Neural cell (in vitro differentiated cells): ENCODE measurements around the gene S1PR4. TPM values are rescaled to one million over a fixed set of nuclear protein-coding genes. Genes with fewer than 3 reads are reported as not detected.
"Not testable (repeated sequence)": the region's sequence is repeated elsewhere in the genome, so short reads cannot be mapped to it uniquely, and the experiment has no call there.

ENCODE experiments used
- H2AFZ ChIP-seq: fragments of 200-600, 300-800 bp; sonication (generic), shearing (Covaris generic); 2 replicates; pipeline ENCODE4 v1.6.0; 2014; ENCODE audit warnings: low read depth, mild to moderate bottlenecking, antibody characterized with exemption, low read length, moderate library complexity
- H3F3A ChIP-seq: fragments of 200-600 bp; shearing (Covaris generic); 2 replicates; pipeline ENCODE4 v1.6.1; 2016; ENCODE audit warnings: mild to moderate bottlenecking, moderate library complexity, mixed read lengths, antibody characterized with exemption, low read length; ENCODE audit not compliant: insufficient read depth, poor library complexity, severe bottlenecking
- H3K27ac ChIP-seq: fragments of 200-600, 300-800 bp; sonication (generic), shearing (Covaris generic); 2 replicates; pipeline ENCODE4 v1.5.1; 2014; ENCODE audit warnings: mild to moderate bottlenecking, low read length, moderate library complexity
- H3K27me3 ChIP-seq: fragments of 300-800, 200-600 bp; sonication (generic), shearing (Covaris generic); 2 replicates; pipeline ENCODE4 v1.6.0; 2014; ENCODE audit warnings: mild to moderate bottlenecking, low read depth, low read length, moderate library complexity; ENCODE audit not compliant: insufficient read depth
- H3K36me3 ChIP-seq: fragments of 300-800, 200-600 bp; sonication (generic), shearing (Covaris generic); 2 replicates; pipeline ENCODE4 v1.5.1; 2014; ENCODE audit warnings: mild to moderate bottlenecking, antibody characterized with exemption, low read length, moderate library complexity; ENCODE audit not compliant: insufficient read depth
- H3K4me2 ChIP-seq: fragments of 300-800, 200-600 bp; sonication (generic), shearing (Covaris generic); 2 replicates; pipeline ENCODE4 v1.6.0; 2014; ENCODE audit warnings: mild to moderate bottlenecking, low read length
- H3K4me3 ChIP-seq: fragments of 300-800, 200-600 bp; sonication (generic), shearing (Covaris generic); 2 replicates; pipeline ENCODE4 v1.5.1; 2014; ENCODE audit warnings: mild to moderate bottlenecking, low read length, moderate library complexity
- H3K79me2 ChIP-seq: fragments of 200-600 bp; shearing (Covaris generic); replicated peaks from 2 replicates; pipeline ENCODE4 v1.6.0; 2014; ENCODE audit warnings: mild to moderate bottlenecking, low read length, moderate library complexity; ENCODE audit not compliant: insufficient read depth
- H3K9ac ChIP-seq: fragments of 300-800, 200-600 bp; sonication (generic), shearing (Covaris generic); 2 replicates; pipeline ENCODE4 v1.6.1; 2016; ENCODE audit warnings: mild to moderate bottlenecking, low read length, mixed read lengths
- H3K9me2 ChIP-seq: fragments of 200-600 bp; shearing (Covaris generic); 2 replicates; pipeline ENCODE4 v1.6.1; 2016; ENCODE audit warnings: mild to moderate bottlenecking, low read length, mixed read lengths; ENCODE audit not compliant: insufficient read depth
- H3K9me3 ChIP-seq: fragments of 200-600, 300-800 bp; sonication (generic), shearing (Covaris generic); 2 replicates; pipeline ENCODE4 v1.6.1; 2016; ENCODE audit warnings: mild to moderate bottlenecking, mixed run types, low read length, moderate library complexity, mixed read lengths
- H4K20me1 ChIP-seq: fragments of 200-600 bp; shearing (Covaris generic); 2 replicates; pipeline ENCODE4 v1.6.1; 2016; ENCODE audit warnings: mild to moderate bottlenecking, mixed run types; ENCODE audit not compliant: insufficient read depth
- EP300 ChIP-seq: fragments of 450-650 bp; conservative IDR thresholded peaks from 2 replicates; pipeline ENCODE4 v1.6.1; 2014; ENCODE audit warnings: antibody characterized with exemption, mild to moderate bottlenecking, moderate library complexity; ENCODE audit not compliant: poor library complexity, severe bottlenecking
- EZH2 ChIP-seq: fragments of 200-600, 300-800 bp; shearing (Covaris generic), sonication (generic); IDR thresholded peaks from 2 replicates; pipeline ENCODE4 v1.6.1; 2014; ENCODE audit warnings: antibody characterized with exemption, low read length, borderline replicate concordance, mild to moderate bottlenecking; ENCODE audit not compliant: insufficient read depth, poor library complexity, severe bottlenecking
- MXI1 ChIP-seq: fragments of 450-650 bp; conservative IDR thresholded peaks from 2 replicates; pipeline ENCODE4 v1.6.1; 2014; ENCODE audit warnings: antibody characterized with exemption, mild to moderate bottlenecking; ENCODE audit not compliant: poor library complexity, severe bottlenecking
- POLR2AphosphoS5 ChIP-seq: IDR thresholded peaks from 2 replicates; pipeline ENCODE4 v1.6.1; 2012
- RAD21 ChIP-seq: fragments of 450-650 bp; conservative IDR thresholded peaks from 2 replicates; pipeline ENCODE4 v1.6.1; 2014; ENCODE audit warnings: antibody characterized with exemption, mild to moderate bottlenecking, moderate library complexity
- SMC3 ChIP-seq: fragments of 450-650 bp; conservative IDR thresholded peaks from 2 replicates; pipeline ENCODE4 v1.6.1; 2014; ENCODE audit warnings: antibody characterized with exemption, mild to moderate bottlenecking, moderate library complexity; ENCODE audit not compliant: poor library complexity
- TAF1 ChIP-seq: IDR thresholded peaks from 2 replicates; pipeline ENCODE4 v1.6.1; 2012; ENCODE audit warnings: low read depth
- polyA plus RNA-seq: library from polyadenylated mRNA; depleted of rRNA; stranded (reverse); fragments of >200 nt; gene quantifications from 2 replicates; pipeline ENCODE4 v1.2.3, GENCODE V29; 2014
- TF ChIP-seq, protein P1 (sequence below): fragments of 450-650 bp; IDR thresholded peaks from 2 replicates; pipeline ENCODE4 v1.5.1; 2014; ENCODE audit warnings: antibody characterized with exemption, mild to moderate bottlenecking, moderate library complexity; ENCODE audit not compliant: poor library complexity, severe bottlenecking
- TF ChIP-seq, protein P2 (sequence below): IDR thresholded peaks from 2 replicates; pipeline ENCODE4 v1.6.1; 2012; ENCODE audit warnings: borderline replicate concordance

Gene S1PR4
- polyA plus RNA-seq, 1 donor from 2014 or later = not detected

DNA sequence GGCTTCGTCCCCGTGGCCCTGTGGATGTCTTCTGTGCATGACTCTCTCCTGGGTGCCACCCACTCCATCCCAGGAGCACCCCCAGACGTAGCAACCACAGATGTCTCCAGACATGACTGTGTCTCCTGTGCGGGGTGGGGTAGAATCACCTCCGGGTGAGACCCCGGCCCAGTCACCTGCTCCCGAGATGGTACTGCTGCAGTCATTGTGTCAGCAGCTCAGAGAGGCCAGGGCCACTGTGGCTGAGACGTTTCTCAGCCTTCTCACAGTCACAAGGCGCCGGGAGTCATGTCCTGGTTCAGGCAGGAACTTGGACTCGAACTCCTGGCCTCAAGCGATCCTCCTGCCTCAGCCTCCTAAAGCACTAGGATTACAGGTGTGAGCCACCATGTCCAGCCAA is 23.8 kb downstream of the S1PR4 start:
- TF ChIP-seq EZH2 = no peak
- no peak for TF ChIP-seq RAD21
- TF ChIP-seq, protein P1, sequence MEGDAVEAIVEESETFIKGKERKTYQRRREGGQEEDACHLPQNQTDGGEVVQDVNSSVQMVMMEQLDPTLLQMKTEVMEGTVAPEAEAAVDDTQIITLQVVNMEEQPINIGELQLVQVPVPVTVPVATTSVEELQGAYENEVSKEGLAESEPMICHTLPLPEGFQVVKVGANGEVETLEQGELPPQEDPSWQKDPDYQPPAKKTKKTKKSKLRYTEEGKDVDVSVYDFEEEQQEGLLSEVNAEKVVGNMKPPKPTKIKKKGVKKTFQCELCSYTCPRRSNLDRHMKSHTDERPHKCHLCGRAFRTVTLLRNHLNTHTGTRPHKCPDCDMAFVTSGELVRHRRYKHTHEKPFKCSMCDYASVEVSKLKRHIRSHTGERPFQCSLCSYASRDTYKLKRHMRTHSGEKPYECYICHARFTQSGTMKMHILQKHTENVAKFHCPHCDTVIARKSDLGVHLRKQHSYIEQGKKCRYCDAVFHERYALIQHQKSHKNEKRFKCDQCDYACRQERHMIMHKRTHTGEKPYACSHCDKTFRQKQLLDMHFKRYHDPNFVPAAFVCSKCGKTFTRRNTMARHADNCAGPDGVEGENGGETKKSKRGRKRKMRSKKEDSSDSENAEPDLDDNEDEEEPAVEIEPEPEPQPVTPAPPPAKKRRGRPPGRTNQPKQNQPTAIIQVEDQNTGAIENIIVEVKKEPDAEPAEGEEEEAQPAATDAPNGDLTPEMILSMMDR = no peak
- TF ChIP-seq EP300 = no peak
- TF ChIP-seq, protein P2, sequence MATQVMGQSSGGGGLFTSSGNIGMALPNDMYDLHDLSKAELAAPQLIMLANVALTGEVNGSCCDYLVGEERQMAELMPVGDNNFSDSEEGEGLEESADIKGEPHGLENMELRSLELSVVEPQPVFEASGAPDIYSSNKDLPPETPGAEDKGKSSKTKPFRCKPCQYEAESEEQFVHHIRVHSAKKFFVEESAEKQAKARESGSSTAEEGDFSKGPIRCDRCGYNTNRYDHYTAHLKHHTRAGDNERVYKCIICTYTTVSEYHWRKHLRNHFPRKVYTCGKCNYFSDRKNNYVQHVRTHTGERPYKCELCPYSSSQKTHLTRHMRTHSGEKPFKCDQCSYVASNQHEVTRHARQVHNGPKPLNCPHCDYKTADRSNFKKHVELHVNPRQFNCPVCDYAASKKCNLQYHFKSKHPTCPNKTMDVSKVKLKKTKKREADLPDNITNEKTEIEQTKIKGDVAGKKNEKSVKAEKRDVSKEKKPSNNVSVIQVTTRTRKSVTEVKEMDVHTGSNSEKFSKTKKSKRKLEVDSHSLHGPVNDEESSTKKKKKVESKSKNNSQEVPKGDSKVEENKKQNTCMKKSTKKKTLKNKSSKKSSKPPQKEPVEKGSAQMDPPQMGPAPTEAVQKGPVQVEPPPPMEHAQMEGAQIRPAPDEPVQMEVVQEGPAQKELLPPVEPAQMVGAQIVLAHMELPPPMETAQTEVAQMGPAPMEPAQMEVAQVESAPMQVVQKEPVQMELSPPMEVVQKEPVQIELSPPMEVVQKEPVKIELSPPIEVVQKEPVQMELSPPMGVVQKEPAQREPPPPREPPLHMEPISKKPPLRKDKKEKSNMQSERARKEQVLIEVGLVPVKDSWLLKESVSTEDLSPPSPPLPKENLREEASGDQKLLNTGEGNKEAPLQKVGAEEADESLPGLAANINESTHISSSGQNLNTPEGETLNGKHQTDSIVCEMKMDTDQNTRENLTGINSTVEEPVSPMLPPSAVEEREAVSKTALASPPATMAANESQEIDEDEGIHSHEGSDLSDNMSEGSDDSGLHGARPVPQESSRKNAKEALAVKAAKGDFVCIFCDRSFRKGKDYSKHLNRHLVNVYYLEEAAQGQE = no peak
- no peak for TF ChIP-seq TAF1
- TF ChIP-seq MXI1 = no peak
- TF ChIP-seq SMC3 = no peak
- no peak for TF ChIP-seq POLR2AphosphoS5
- no peaks in the 10 kb centered on the region for H4K20me1 ChIP-seq
- H3K27ac ChIP-seq = no peak overlapping the region
- no peak overlapping the region for H3K4me2 ChIP-seq
- no peak overlapping the region for H2AFZ ChIP-seq
- H3K4me3 ChIP-seq = no peak overlapping the region
- H3K9me3 ChIP-seq = no peaks in the 10 kb centered on the region
- no peaks in the 10 kb centered on the region for H3K9me2 ChIP-seq
- no peaks in the 10 kb centered on the region for H3F3A ChIP-seq
- no peaks in the 10 kb centered on the region for H3K36me3 ChIP-seq
- no peak overlapping the region for H3K9ac ChIP-seq
- H3K79me2 ChIP-seq = no peaks in the 10 kb centered on the region
- no peaks in the 10 kb centered on the region for H3K27me3 ChIP-seq

DNA sequence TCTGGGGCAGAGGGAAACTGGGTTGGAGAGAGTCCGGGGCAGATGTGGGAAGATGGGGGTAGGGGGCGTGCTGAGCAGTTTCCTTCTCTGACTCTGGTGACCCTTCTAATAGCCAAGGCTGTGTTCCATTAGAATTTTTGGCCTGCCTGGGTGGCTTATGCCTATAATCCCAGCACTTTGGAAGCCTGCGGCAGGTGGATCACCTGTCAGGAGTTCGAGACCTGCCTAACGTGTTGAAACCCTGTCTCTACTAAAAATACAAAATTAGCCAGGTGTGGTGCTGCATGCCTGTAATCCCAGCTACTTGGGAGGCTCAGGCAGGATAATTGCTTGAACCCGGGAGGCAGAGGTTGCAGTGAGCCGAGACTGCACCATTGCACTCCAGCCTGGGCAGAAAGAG is 24.3 kb downstream of the S1PR4 start:
- H2AFZ ChIP-seq, H3K9me2 ChIP-seq, H3K27me3 ChIP-seq, H3K36me3 ChIP-seq, H3K79me2 ChIP-seq, H4K20me1 ChIP-seq, H3F3A ChIP-seq, H3K4me2 ChIP-seq, H3K9ac ChIP-seq, H3K4me3 ChIP-seq, H3K9me3 ChIP-seq, H3K27ac ChIP-seq: not testable (repeated sequence)
